ENCODE data around the gene IGF2BP2.

- TF ChIP-seq CTCF (IDR thresholded peaks at IDR 0.05) (no peak), POLR2A (IDR thresholded peaks at IDR 0.05) (no peak)
Measured at GRCh38 chr3:185613016-185613415, 211.8 kb downstream of the IGF2BP2 start.

Data from lower leg skin (tissue), 3 donors.